ENCODE results near the gene KLHDC2. TPM values are rescaled to one million over a fixed set of nuclear protein-coding genes. Genes with fewer than 3 reads are reported as not detected.
"Not testable (repeated sequence)": the region's sequence is repeated elsewhere in the genome, so short reads cannot be mapped to it uniquely, and the experiment has no call there.

The KLHDC2 gene
- 29.6 and 30.6 TPM in 2 replicates for total RNA-seq

GRCh38 chr14:49767571-49768300, at the start of gene KLHDC2:
Gene KLHDC2 (plus strand): TSS chr14:49768153. CDS start chr14:49768469, 316 bp downstream.
- intact Hi-C loops (cut with micrococcal nuclease): loop anchor here (1.0 to 5.0 kb wide), 12 partner anchors 74 to 765 kb away; partner anchors contain the start of genes KLHDC1, MAP4K5, MGAT2 and NEMF

- intact Hi-C loops (cut with micrococcal nuclease): no loop called here
Measured at GRCh38 chr14:49720744-49721143, 47.2 kb upstream of the KLHDC2 start.

- intact Hi-C loops (cut with micrococcal nuclease): not testable (repeated sequence)
Measured at GRCh38 chr14:49721733-49722435, 46.1 kb upstream of the KLHDC2 start.

GRCh38 chr14:49727171-49727570, 40.8 kb upstream of the KLHDC2 start:
- intact Hi-C loops (cut with micrococcal nuclease): no loop called here

GRCh38 chr14:49732896-49733295, 35.1 kb upstream of the KLHDC2 start:
- intact Hi-C loops (cut with micrococcal nuclease): no loop called here

- intact Hi-C loops (cut with micrococcal nuclease): no loop called here
Measured at GRCh38 chr14:49733836-49734235, 34.1 kb upstream of the KLHDC2 start.

- intact Hi-C loops (cut with micrococcal nuclease): not testable (repeated sequence)
Measured at GRCh38 chr14:49735669-49736068, 32.3 kb upstream of the KLHDC2 start.

- intact Hi-C loops (cut with micrococcal nuclease): no loop called here
Measured at GRCh38 chr14:49745191-49745590, 22.8 kb upstream of the KLHDC2 start.

GRCh38 chr14:49746476-49746875, 21.5 kb upstream of the KLHDC2 start:
- intact Hi-C loops (cut with micrococcal nuclease): not testable (repeated sequence)

- intact Hi-C loops (cut with micrococcal nuclease): no loop called here
Measured at GRCh38 chr14:49754570-49755097, 13.3 kb upstream of the KLHDC2 start.

- intact Hi-C loops (cut with micrococcal nuclease): no loop called here
Measured at GRCh38 chr14:49755378-49755777, 12.6 kb upstream of the KLHDC2 start.

- intact Hi-C loops (cut with micrococcal nuclease): no loop called here
Measured at GRCh38 chr14:49761839-49762551, 6.0 kb upstream of the KLHDC2 start.

GRCh38 chr14:49766839-49767238, 1.1 kb upstream of the KLHDC2 start:
- intact Hi-C loops (cut with micrococcal nuclease): loop anchor here (1.0 to 5.0 kb wide), 9 partner anchors 79 to 765 kb away; partner anchors contain the start of genes MAP4K5, NEMF, POLE2 and RPS29

- intact Hi-C loops (cut with micrococcal nuclease): loop anchor here (1.0 to 5.0 kb wide), 9 partner anchors 79 to 765 kb away; partner anchors contain the start of genes MAP4K5, NEMF, POLE2 and RPS29
Measured at GRCh38 chr14:49767270-49767570, 733 bp upstream of the KLHDC2 start.

- intact Hi-C loops (cut with micrococcal nuclease): loop anchor here (1.0 to 5.0 kb wide), 7 partner anchors 75 to 764 kb away; partner anchors contain the start of genes KLHDC1, MAP4K5, MGAT2 and RPL36AL
Measured at GRCh38 chr14:49768301-49769121, 558 bp downstream of the KLHDC2 start.

- intact Hi-C loops (cut with micrococcal nuclease): loop anchor here (5.0 kb wide), 4 partner anchors 233 to 763 kb away; partner anchors contain the start of genes MAP4K5 and SOS2
Measured at GRCh38 chr14:49769171-49769570, 1.2 kb downstream of the KLHDC2 start.

GRCh38 chr14:49769581-49770211, 1.7 kb downstream of the KLHDC2 start:
- intact Hi-C loops (cut with micrococcal nuclease): loop anchor here (5.0 kb wide), 4 partner anchors 233 to 763 kb away; partner anchors contain the start of genes MAP4K5 and SOS2

GRCh38 chr14:49770212-49770817, 2.4 kb downstream of the KLHDC2 start:
- intact Hi-C loops (cut with micrococcal nuclease): no loop called here

GRCh38 chr14:49771691-49772090, 3.7 kb downstream of the KLHDC2 start:
- intact Hi-C loops (cut with micrococcal nuclease): not testable (repeated sequence)

GRCh38 chr14:49774106-49774505, 6.2 kb downstream of the KLHDC2 start:
- intact Hi-C loops (cut with micrococcal nuclease): no loop called here

All from T-helper 2 cell treated with Interferon-gamma antibody and Interleukin-4, amounts not matched to agents 100 ng/mL and 5 ng/mL, for 36 hours (primary cell).